GM23338 (cell line): Measurements from ENCODE around the gene PNPLA7.

ENCODE experiments used
- POLR2AphosphoS5 ChIP-seq: IDR thresholded peaks from 2 replicates; pipeline ENCODE4 v1.6.1; 2016; ENCODE audit warnings: antibody characterized with exemption, low read depth
- TF ChIP-seq, protein P1 (sequence below), 2 experiments: fragments of 200-600 bp in 1 of 2; sonication (generic) in 1 of 2; conservative IDR thresholded peaks; 2 replicates each; pipeline versions ENCODE4 v1.5.1 to v1.6.1; 2016 to 2017; ENCODE audit warnings: antibody characterized with exemption in 2 of 2, low read depth in 2 of 2, mild to moderate bottlenecking in 2 of 2, moderate library complexity in 1 of 2

DNA sequence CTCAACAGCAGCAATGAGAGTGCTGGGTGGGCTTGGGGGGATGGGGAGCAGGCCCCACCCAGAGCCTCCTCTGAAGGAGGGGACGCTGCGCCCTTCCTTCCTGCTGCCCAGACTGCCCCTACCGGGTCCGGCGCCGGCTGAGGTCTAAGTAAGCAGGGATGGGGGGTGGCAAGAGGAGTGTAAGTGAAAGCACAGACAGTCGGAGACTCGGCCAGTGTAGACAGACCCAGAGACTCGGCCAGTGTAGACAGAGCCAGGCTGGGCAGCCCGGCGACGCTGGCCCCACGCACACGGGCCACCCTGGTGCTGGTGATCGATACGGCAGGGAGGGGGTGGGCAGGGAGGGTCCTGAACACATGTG, 101.6 kb downstream of the PNPLA7 start:
- TF ChIP-seq, protein P1, sequence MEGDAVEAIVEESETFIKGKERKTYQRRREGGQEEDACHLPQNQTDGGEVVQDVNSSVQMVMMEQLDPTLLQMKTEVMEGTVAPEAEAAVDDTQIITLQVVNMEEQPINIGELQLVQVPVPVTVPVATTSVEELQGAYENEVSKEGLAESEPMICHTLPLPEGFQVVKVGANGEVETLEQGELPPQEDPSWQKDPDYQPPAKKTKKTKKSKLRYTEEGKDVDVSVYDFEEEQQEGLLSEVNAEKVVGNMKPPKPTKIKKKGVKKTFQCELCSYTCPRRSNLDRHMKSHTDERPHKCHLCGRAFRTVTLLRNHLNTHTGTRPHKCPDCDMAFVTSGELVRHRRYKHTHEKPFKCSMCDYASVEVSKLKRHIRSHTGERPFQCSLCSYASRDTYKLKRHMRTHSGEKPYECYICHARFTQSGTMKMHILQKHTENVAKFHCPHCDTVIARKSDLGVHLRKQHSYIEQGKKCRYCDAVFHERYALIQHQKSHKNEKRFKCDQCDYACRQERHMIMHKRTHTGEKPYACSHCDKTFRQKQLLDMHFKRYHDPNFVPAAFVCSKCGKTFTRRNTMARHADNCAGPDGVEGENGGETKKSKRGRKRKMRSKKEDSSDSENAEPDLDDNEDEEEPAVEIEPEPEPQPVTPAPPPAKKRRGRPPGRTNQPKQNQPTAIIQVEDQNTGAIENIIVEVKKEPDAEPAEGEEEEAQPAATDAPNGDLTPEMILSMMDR (conservative IDR thresholded peaks at IDR 0.05; ENCODE audit: low read depth in 2 of 2), result no peak
- TF ChIP-seq POLR2AphosphoS5, result no peak
